DOHH2 (cell line): ENCODE results near the gene GPC5.
"Not testable (repeated sequence)": the region's sequence is repeated elsewhere in the genome, so short reads cannot be mapped to it uniquely, and the experiment has no call there.

Source experiments
- CTCF ChIP-seq: fragments of 200-600 bp; sonication (generic); IDR thresholded peaks from one replicate; pipeline ENCODE4 v1.5.1; 2014; ENCODE audit warnings: antibody characterized with exemption, mild to moderate bottlenecking, low read depth, low read length; ENCODE audit not compliant: poor library complexity, severe bottlenecking
- EZH2phosphoT487 ChIP-seq: fragments of 200-600 bp; sonication (generic); IDR thresholded peaks from 2 replicates; pipeline ENCODE4 v1.6.1; 2017; ENCODE audit warnings: borderline replicate concordance, mild to moderate bottlenecking, antibody characterized with exemption, low read length, moderate library complexity, mixed read lengths

DNA sequence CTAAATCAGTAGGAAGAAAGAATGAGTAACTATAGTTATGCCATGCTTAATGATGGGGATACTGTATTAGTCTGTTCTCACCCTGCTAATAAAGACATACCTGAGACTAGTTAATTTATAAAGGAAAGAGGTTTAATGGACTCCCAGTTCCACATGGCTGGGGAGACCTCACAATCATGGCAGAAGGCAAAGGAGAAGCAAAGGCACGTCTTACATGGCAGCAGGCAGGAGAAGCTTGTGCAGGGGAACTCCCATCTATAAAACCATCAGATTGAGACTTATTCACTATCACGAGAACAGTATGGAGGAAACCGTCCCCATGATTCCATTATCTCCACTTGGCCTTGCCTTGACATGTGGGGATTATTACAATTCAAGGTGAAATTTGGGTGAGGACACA lies 1084.4 kb downstream of the GPC5 start:
- TF ChIP-seq CTCF, EZH2phosphoT487: not testable (repeated sequence)
